GM18909 (cell line): ENCODE data around the gene PHLPP1.

Source experiments
- ATAC-seq: cut with Tn5 transposase; IDR thresholded peaks from one replicate; pipeline ENCODE4 v1.9.1; 2021; ENCODE audit warnings: mild to moderate bottlenecking; ENCODE audit not compliant: unreplicated experiment, poor library complexity

PHLPP1 gene

DNA sequence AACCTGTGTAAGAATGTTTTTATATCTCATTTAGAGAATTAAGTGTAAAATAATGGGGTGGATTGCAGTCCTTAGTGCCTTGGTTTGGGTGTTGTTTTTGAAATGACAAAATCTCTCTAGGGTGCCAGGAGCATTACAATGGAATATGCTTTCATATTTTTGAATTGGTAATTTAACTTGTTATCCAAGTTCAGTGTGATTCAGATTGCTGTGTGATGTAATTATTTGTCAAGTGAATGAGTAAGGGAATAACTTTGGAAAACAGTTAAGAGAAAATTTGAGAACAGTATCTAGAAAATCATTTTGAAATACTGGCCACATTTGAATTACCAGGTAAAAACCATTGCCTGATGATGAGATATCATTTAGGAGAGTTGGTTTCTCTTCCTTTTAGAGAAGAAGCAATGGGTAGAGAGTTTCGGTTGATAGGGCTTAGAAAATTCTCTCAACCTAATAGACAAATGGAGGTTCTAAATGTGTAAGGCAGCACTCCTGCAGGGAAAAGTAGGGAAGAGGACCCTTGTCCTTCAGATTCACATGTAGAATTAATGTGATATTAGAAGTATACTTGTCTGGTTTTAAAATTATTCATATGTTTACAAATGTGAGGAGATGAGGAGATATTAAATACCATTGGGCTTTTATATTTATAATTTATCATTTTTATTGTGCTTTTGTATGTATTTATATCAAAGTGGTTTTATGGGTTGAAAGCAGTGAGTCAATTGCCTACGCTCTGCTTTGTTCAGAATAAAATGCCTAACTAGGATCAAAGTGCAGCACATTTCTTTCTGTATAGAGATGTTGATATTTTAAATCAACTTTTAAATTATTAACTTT lies 124.8 kb downstream of the PHLPP1 start:
- ATAC-seq: no peak

DNA sequence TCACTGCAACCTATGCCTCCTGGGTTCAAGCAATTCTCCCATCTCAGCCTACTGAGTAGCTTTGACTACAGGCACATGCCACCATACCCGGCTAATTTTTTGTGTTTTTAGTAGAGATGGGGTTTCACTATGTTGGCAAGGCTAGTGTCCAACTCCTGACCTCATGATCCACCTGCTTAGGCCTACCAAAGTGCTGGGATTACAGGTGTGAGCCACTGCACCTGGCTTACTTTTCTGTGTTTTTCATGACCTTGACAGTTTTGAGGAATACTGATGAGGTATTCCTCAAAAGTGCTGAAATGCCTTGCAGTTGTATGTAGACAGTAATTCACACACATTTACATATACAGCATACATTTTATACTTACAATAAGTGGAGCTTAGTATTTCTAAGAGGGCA lies 126.1 kb downstream of the PHLPP1 start:
- ATAC-seq: no peak

DNA sequence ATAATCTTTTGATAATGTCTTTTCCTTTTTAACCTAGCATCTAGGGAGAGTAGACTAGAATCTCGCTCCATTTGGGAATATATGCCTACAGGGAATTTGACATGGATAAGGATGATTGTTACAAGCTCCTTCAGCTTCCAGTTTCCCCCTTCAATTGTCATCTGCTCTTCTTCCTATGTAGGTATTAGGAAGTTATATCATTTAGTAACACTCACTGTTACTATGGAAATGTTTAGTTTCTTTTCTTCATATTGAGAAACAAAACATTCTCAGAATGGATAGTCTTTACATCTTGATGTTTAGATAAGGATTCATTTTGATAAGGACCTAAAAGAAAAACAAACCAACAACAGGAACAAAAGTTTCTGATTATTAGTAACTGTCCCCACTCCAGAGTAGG lies 127.6 kb downstream of the PHLPP1 start:
- no peak for ATAC-seq

- ATAC-seq: peak; percentile 76
These were observed 129.7 kb downstream of the PHLPP1 start for GRCh38 chr18:62844850-62845643.

DNA sequence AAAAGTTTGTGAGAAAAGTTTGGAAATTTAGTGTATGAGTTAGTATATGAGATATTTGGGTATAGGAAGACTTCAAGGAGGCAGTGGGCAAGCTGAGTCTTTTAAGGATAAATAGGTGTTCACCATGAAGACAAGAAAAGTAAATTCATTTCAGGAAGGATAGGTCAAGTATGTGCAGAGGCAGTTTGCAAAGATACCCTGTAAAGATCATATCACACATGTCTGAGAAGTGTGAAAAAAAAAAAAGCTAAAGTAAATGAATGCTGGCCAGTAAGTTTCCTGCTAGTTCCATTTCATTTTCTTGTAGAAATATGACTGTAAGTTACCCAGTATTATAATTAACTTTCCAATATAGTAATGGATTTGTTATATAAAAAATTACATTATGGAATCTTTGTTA lies 131.0 kb downstream of the PHLPP1 start:
- ATAC-seq: no peak

- ATAC-seq: no peak
These were observed 131.7 kb downstream of the PHLPP1 start for GRCh38 chr18:62847081-62847480.

- ATAC-seq: no peak
These were observed 133.6 kb downstream of the PHLPP1 start for GRCh38 chr18:62848946-62849345.

DNA sequence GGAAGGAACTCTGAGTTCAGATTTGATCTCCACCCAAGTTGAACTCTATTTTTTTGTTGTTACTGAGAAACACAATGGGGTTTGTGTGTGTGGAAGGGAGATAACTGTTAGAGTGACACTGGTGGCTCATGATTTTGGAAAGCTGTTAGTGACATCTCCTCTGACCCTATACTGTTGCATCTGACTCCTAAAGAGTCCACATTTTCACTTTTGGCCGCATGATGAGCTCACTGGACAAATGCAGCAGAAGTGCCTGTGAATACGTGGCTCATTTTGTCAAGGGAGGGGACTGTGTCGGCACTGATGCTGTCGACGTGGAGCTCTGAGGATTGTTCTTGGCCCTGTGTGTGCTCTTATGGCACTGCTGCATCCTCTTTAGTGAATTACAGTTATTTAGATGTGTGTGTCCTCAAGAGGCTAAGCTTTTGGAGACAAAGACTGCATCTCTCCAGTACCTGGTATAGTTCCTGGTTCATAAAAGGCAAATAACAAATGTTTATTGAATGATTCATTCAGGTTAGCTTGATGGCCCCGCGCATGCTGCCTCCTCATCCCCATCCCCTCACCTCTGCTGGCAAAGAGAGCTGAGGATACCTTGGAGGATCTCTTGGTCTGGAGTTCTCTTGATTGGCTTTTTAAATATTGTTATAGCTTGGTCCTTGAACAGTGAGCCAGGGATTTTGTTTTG lies 135.4 kb downstream of the PHLPP1 start:
- no peak for ATAC-seq

- no peak for ATAC-seq
These were observed 137.5 kb downstream of the PHLPP1 start for GRCh38 chr18:62852851-62853250.

GRCh38 chr18:62856294-62856693 lies 141.0 kb downstream of the PHLPP1 start:
- no peak for ATAC-seq

- ATAC-seq: no peak
These were observed 142.1 kb downstream of the PHLPP1 start for GRCh38 chr18:62857263-62857976.

DNA sequence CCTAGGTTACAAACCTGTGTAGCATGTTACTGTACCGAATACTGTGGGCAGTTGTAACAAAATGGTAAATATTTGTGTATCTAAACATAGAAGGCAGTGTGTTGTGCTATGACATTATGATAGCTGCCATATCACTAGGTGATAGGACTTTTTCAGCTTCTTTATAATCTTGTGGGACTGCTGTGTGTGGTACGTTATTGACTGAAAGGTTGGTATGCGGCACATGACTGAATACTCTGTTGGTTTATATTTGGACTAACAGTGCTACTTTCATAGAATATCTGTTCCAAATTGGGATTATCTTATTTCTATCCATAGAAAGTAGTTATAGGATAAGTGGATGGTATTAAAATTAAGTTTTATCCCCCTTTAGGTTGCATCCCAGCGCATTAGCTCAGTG lies 144.7 kb downstream of the PHLPP1 start:
- ATAC-seq: no peak

- ATAC-seq: no peak
These were observed 147.1 kb downstream of the PHLPP1 start for GRCh38 chr18:62862466-62862865.

- ATAC-seq: no peak
These were observed 148.2 kb downstream of the PHLPP1 start for GRCh38 chr18:62863579-62864001.

DNA sequence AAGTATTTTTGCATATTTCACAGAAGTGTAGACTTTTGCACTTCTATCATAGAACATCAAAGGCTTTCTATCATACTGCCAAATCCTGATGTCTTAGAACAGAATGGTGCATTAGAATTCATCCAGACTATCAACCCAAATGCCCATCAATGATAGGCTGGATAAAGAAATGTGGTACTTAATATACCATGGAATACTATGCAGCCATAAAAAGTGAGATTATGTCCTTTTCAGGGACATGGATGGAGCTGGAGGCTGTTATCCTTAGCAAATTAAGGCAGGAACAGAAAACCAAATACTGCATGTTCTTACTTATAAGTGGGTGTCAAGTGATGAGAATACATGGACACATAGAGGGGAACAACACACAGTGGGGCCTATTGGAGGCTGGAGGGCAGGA lies 150.2 kb downstream of the PHLPP1 start:
- ATAC-seq: no peak

DNA sequence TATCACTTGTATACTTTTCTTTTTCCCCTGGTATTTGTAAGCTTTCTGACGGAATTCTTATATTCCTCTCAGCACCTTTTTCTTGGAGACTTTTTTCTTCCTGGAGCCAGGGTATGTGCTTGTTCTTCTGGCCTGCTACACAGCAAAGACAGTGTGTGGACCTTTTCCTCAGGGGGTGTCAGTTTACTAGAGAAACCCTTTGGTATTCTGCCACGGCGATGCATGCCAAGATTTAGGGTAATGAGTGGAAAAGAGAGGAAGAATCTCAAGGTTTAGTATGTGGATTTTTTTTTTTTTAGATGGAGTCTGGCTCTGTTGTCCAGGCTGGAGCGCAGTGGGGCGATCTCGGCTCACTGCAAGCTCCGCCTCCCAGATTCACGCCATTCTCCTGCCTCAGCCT lies 152.2 kb downstream of the PHLPP1 start:
- no peak for ATAC-seq

- no peak for ATAC-seq
These were observed 153.3 kb downstream of the PHLPP1 start for GRCh38 chr18:62868645-62869044.

DNA sequence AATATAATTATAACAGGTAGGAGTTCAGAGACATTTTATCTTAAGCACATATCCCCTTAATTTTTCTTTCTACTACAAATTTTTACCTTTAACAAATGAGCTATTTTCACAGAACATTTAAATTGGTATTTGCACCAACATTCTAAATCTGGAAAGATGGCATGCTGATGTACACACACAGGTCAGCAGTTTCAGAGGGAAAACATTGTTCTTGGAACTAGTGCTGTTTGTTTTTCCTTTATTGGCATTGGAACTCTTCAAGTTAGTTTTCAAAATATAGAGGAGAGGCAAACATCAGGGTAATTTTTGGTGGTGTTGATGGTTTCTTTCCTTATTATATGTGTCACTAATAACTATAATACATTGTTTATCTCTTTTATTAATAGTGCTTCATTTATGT lies 155.3 kb downstream of the PHLPP1 start:
- ATAC-seq: no peak

DNA sequence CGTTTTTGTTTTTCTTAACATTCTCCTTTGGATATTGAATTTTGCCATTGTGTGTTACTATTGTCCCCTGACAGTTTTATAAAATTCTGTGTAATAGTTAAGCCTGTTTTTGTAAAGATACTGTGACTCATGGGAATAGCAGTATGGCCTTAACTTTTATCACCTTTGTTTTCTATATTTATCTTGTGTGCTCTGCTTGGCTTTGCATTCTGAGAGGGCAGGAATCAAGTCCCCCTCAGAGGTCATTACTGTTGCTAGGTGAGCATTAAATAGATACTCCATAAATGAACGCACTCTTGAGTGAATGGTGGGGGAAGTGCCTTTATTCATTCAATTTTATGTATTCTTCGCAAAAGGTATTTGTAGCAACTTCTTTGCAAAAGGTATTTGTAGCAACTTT lies 160.0 kb downstream of the PHLPP1 start:
- no peak for ATAC-seq

DNA sequence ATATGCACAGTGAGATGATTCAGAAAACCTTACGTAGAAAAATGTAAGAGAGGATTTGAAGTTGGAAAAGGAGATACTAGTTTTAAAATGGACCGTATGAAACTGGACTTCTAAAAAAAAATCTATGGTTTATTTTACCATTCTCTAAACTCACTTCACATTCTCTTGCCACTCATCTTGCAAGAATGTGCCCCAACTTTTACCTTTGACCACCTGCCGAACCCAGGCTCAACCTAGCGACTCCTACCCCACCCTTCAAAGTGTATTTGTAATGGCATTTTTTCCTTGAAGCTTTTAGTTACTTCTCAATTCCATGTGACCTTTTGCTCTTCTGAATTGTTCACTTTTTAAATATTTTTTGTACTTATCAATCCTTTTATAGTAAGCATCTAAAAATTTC lies 160.8 kb downstream of the PHLPP1 start:
- ATAC-seq: no peak
